AG09309 (cell line): ENCODE data around the gene MEIOC.
"Not testable (repeated sequence)": the region's sequence is repeated elsewhere in the genome, so short reads cannot be mapped to it uniquely, and the experiment has no call there.

Experiments used
- DNase-seq: peaks from one replicate; pipeline ENCODE4 v3.0.0-alpha.2; 2010; ENCODE audit warnings: low read depth
- H3K4me3 ChIP-seq: 2 replicates; pipeline ENCODE4 v1.5.1; 2011; ENCODE audit warnings: mild to moderate bottlenecking, low read depth, low read length, moderate library complexity; ENCODE audit not compliant: control insufficient read depth
- TF ChIP-seq, protein P1 (sequence below): IDR thresholded peaks from 2 replicates; pipeline ENCODE4 v1.5.1; 2011; ENCODE audit warnings: mild to moderate bottlenecking, low read depth, low read length, inconsistent platforms; ENCODE audit not compliant: insufficient read depth, control insufficient read depth; ENCODE audit errors: missing control alignments

MEIOC gene

DNA sequence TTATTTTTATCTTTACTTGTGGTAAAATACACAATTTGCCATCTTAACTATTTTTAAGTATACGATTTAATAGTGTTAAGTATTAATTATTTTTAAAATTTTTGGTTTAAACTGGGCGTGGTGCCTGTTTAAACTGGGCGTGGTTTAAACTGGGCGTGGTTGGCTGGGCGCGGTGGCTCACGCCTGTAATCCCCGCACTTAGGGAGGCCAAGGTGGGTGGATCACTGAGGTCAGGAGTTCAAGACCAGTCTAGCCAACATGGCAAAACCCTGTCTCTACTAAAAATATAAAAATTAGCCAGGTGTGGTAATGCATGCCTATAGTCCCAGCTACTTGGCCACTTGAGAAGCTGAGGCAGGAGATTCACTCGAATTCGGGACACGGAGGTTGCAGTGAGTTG lies 37.3 kb downstream of the MEIOC start:
- H3K4me3 ChIP-seq: no peak overlapping the region
- DNase-seq: no peak
- TF ChIP-seq, protein P1, sequence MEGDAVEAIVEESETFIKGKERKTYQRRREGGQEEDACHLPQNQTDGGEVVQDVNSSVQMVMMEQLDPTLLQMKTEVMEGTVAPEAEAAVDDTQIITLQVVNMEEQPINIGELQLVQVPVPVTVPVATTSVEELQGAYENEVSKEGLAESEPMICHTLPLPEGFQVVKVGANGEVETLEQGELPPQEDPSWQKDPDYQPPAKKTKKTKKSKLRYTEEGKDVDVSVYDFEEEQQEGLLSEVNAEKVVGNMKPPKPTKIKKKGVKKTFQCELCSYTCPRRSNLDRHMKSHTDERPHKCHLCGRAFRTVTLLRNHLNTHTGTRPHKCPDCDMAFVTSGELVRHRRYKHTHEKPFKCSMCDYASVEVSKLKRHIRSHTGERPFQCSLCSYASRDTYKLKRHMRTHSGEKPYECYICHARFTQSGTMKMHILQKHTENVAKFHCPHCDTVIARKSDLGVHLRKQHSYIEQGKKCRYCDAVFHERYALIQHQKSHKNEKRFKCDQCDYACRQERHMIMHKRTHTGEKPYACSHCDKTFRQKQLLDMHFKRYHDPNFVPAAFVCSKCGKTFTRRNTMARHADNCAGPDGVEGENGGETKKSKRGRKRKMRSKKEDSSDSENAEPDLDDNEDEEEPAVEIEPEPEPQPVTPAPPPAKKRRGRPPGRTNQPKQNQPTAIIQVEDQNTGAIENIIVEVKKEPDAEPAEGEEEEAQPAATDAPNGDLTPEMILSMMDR: no peak

GRCh38 chr17:44700288-44700687 lies 44.0 kb downstream of the MEIOC start:
- not testable (repeated sequence) for H3K4me3 ChIP-seq, DNase-seq

GRCh38 chr17:44707755-44708400 lies 51.6 kb downstream of the MEIOC start:
- peak overlapping the region; percentile 94 for H3K4me3 ChIP-seq
- DNase-seq: no peak
- TF ChIP-seq, protein P1: no peak

DNA sequence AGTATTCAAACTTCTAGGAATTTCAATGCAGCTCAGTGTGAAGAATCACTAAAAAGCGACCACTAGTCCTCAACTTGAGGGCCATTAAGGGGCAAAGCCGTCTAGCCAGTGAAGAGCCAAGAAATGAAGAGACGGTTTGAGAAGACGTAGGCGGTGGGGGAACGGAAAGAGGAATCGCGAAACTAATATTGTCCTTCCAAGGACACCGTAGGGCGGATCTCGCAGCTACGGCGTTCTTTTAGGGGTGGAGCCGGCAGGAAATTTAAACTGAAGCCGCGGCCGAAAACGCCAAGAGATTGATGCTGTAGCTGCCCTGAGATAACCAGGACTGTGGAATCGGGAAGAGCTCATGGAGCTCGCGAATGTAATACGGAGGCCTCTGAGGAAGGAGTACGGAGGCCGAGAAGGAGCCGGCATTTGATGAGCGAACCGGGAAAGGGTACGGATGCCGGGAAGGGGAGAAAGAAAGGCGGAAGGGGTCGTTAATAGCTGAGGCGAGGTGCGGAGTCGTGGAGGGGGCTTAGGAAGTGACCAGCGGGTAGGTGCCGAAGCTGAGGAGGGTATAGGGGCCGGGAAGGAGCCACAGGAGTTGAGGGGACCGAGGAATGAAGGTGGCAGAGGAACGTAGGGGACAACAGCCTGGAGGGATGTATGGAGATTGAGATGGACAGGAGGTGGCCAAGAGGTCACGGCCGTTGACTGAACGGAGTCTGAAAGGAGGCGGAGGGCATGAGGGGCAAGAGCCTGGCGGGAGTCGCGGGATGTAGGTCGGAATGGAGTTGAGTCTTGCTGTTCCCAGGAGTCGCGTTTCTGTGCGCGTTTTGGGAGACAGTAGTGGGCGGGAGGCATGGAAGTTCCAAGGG lies 52.4 kb downstream of the MEIOC start, which contains the start of gene DBF4B:
Gene DBF4B, plus strand, starts transcription at position 265 of the 863 bp plus-strand sequence. Its CDS starts 156 bp downstream, at position 421.
- peak within 1 kb of the TSS; percentile 94 for H3K4me3 ChIP-seq
- TF ChIP-seq, protein P1: no peak
- peak; percentile 64 for DNase-seq

DNA sequence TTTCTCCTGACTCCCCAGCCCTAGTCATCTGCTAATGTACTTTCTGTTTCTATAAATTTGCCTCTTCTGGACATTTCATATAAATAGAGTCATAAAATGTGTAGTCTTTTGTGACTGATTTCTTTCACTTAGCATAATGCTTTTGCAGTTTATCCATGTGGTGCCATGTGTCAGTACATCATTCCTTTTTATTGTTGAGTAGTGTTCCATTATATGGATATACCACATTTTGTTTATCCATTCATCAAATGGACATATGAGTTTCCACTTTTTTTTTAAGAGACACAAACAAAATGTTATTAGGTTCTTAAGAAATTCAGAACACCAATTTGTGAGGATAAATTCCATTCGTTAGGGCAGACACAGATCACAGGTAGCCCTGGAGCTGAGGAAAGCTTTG lies 63.2 kb downstream of the MEIOC start:
- TF ChIP-seq, protein P1: no peak
- DNase-seq: no peak
- H3K4me3 ChIP-seq: no peak overlapping the region

- H3K4me3 ChIP-seq: no peak overlapping the region
- TF ChIP-seq, protein P1: no peak
- DNase-seq: no peak
Observed at GRCh38 chr17:44722254-44722653, 66.0 kb downstream of the MEIOC start.
